Measurements from ENCODE around the gene PARP2. TPM values are rescaled to one million over a fixed set of nuclear protein-coding genes. Genes with fewer than 3 reads are reported as not detected.
A peak's percentile ranks its signal among the peaks of the same experiment; 100 is the strongest.

The PARP2 gene
- total RNA-seq, 1 donor from 2014 or later: 25.3 TPM

DNA sequence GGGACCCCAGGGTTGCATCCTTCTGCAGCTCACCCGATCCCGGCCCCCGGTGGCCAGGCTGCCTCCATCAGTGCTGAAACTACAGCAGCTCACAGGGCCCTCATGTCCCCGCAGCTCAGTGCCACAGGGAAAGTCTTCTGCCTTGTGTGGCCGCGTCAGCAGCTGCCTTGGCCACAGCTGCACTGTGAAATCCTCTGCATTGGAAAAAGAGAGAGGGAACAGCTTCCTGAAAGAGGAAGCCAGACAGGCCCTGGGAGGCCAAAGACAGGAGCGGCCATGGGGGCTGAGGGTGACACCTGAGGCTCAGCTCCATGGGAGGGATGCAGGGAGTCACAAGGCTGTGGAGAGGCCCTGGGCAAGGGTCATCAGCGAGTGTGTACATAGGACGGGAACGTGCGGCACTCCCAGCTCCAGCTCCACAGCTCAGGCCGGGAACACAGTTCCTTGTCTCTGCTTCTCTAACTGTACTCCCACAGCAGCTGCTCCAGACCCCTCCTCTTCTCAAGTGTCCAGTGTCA is 32.7 kb downstream of the PARP2 start:
- H3K36me3 Mint-ChIP-seq (ENCODE audit: unreplicated experiment): peaks cover 56% of the 10 kb centered on the region
- TF ChIP-seq, protein P1, sequence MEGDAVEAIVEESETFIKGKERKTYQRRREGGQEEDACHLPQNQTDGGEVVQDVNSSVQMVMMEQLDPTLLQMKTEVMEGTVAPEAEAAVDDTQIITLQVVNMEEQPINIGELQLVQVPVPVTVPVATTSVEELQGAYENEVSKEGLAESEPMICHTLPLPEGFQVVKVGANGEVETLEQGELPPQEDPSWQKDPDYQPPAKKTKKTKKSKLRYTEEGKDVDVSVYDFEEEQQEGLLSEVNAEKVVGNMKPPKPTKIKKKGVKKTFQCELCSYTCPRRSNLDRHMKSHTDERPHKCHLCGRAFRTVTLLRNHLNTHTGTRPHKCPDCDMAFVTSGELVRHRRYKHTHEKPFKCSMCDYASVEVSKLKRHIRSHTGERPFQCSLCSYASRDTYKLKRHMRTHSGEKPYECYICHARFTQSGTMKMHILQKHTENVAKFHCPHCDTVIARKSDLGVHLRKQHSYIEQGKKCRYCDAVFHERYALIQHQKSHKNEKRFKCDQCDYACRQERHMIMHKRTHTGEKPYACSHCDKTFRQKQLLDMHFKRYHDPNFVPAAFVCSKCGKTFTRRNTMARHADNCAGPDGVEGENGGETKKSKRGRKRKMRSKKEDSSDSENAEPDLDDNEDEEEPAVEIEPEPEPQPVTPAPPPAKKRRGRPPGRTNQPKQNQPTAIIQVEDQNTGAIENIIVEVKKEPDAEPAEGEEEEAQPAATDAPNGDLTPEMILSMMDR (IDR thresholded peaks at IDR 0.05): no peak
- H3K27ac Mint-ChIP-seq (ENCODE audit: unreplicated experiment): no peak overlapping the region
- no peaks in the 10 kb centered on the region for H3K9me3 Mint-ChIP-seq (ENCODE audit: unreplicated experiment)
- no peaks in the 10 kb centered on the region for H3K4me1 Mint-ChIP-seq (ENCODE audit: unreplicated experiment)
- peak; percentile 80 for DNase-seq (ENCODE audit: extremely low spot score, unreplicated experiment)
- no peaks in the 10 kb centered on the region for H3K27me3 Mint-ChIP-seq (ENCODE audit: unreplicated experiment)
- H3K4me3 Mint-ChIP-seq (ENCODE audit: unreplicated experiment): no peak overlapping the region

DNA sequence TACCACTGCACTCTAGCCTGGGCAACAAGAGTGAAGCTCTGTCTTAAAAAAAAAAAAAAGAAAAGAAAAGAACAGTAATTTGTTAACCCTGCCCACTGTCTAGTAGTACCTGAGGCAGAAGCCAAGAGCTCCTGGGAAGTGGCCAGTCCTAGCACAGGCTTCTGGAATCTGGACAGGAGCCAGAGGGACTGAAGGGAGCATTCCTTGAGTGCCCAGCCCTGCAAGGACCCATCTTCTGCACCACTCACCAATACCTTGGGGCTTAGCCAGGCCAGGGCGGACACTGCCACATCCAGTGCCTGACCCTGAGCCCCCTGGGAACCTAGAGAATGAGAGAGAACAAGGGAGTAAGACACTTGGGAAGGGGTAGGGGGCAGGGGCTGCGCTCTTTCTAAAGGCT is 33.7 kb downstream of the PARP2 start:
- Mint-ChIP-seq H3K4me3 (ENCODE audit: unreplicated experiment) (no peak overlapping the region), H3K4me1 (ENCODE audit: unreplicated experiment) (no peaks in the 10 kb centered on the region), H3K36me3 (ENCODE audit: unreplicated experiment) (peaks cover 55% of the 10 kb centered on the region), H3K27ac (ENCODE audit: unreplicated experiment) (no peak overlapping the region), H3K27me3 (ENCODE audit: unreplicated experiment) (no peaks in the 10 kb centered on the region), H3K9me3 (ENCODE audit: unreplicated experiment) (no peaks in the 10 kb centered on the region)
- DNase-seq (ENCODE audit: extremely low spot score, unreplicated experiment): no peak
- TF ChIP-seq, protein P1 (IDR thresholded peaks at IDR 0.05): no peak

DNA sequence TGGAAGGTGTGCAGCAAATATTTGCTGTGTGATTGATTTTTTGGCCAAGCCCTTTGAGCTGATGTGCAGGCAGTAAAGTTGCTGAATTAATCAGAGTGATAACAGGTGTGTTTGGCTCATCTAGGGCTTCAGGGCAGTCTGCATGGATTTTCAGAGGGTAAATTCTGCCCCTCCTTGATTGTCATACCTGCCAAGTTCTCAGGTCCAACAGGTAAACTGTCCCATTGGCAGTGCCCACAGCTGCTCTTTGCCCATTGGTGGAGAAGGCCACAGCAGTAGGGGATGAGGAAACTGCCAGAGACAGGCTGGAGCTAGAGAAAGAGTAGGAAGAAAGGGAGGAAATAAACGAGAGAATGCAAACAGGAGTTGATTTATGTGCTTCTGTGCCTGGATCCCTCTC is 36.3 kb downstream of the PARP2 start:
- DNase-seq (ENCODE audit: extremely low spot score, unreplicated experiment): no peak
- TF ChIP-seq, protein P1 (IDR thresholded peaks at IDR 0.05): no peak
- H3K36me3 Mint-ChIP-seq (ENCODE audit: unreplicated experiment): peaks cover 50% of the 10 kb centered on the region
- H3K4me1 Mint-ChIP-seq (ENCODE audit: unreplicated experiment): no peaks in the 10 kb centered on the region
- no peak overlapping the region for H3K4me3 Mint-ChIP-seq (ENCODE audit: unreplicated experiment)
- no peak overlapping the region for H3K27ac Mint-ChIP-seq (ENCODE audit: unreplicated experiment)
- H3K27me3 Mint-ChIP-seq (ENCODE audit: unreplicated experiment): no peaks in the 10 kb centered on the region
- H3K9me3 Mint-ChIP-seq (ENCODE audit: unreplicated experiment): no peaks in the 10 kb centered on the region

DNA sequence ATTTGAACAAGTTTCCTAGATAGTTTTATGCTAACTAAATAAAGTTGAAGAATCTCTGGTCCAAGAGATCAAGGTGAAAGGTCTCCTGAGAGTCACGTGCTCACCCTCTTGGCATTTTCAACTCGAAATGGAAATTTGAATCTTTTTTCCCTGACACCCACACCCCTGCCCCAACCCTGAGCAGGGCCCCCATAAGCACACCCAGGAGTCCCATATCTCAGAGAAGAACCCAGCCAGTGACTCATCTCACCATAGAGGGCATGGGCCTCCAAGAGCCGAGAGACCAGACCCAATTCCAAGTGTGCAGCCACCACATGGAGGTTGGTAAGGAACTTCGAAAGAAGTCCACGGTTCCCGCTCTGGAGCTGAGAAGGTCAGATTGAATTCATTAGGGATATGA is 37.2 kb downstream of the PARP2 start:
- Mint-ChIP-seq H3K4me1 (ENCODE audit: unreplicated experiment) (no peaks in the 10 kb centered on the region), H3K9me3 (ENCODE audit: unreplicated experiment) (no peaks in the 10 kb centered on the region), H3K4me3 (ENCODE audit: unreplicated experiment) (no peak overlapping the region), H3K27ac (ENCODE audit: unreplicated experiment) (no peak overlapping the region), H3K36me3 (ENCODE audit: unreplicated experiment) (peaks cover 48% of the 10 kb centered on the region), H3K27me3 (ENCODE audit: unreplicated experiment) (no peaks in the 10 kb centered on the region)
- no peak for DNase-seq (ENCODE audit: extremely low spot score, unreplicated experiment)
- TF ChIP-seq, protein P1 (IDR thresholded peaks at IDR 0.05): no peak

DNA sequence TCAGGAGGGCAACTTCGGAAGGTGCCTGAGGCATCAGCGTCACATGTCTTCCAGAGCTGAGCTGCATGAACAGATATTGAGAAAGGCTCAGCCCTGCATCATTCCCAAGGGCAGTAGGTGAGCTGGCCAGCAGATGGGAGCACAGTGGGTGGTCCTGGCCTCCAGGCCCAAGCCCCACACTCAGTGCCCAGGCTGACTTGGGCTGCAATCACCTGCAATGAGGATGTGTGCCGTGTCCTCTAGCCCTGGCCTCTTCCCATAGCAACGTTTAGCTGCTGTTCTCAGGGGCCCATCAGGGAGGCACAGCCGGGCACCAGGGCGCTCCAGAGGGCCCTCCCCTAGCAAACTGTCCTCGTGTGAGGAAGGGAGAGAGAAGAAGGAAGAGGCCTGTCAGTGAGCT is 37.9 kb downstream of the PARP2 start:
- peaks cover 48% of the 10 kb centered on the region for H3K36me3 Mint-ChIP-seq (ENCODE audit: unreplicated experiment)
- H3K4me1 Mint-ChIP-seq (ENCODE audit: unreplicated experiment): no peaks in the 10 kb centered on the region
- no peak overlapping the region for H3K4me3 Mint-ChIP-seq (ENCODE audit: unreplicated experiment)
- no peak overlapping the region for H3K27ac Mint-ChIP-seq (ENCODE audit: unreplicated experiment)
- H3K27me3 Mint-ChIP-seq (ENCODE audit: unreplicated experiment): no peaks in the 10 kb centered on the region
- TF ChIP-seq, protein P1 (IDR thresholded peaks at IDR 0.05): no peak
- DNase-seq (ENCODE audit: extremely low spot score, unreplicated experiment): no peak
- H3K9me3 Mint-ChIP-seq (ENCODE audit: unreplicated experiment): no peaks in the 10 kb centered on the region

All from osteocyte (in vitro differentiated cells).